CD4-positive, alpha-beta T cell treated with Interleukin-17A for 1 hour (primary cell): ENCODE data around the gene SLC2A1.
A peak's percentile ranks its signal among the peaks of the same experiment; 100 is the strongest.

ENCODE experiments used
- DNase-seq: peaks from one replicate; pipeline ENCODE4 v3.0.0-alpha.2; 2020

SLC2A1 gene

GRCh38 chr1:42979896-42980800 lies 21.5 kb upstream of the SLC2A1 start:
- peak; percentile 13 for DNase-seq

GRCh38 chr1:42979036-42979430 lies 20.4 kb upstream of the SLC2A1 start:
- DNase-seq, result no peak

GRCh38 chr1:42978317-42979035 lies 19.8 kb upstream of the SLC2A1 start:
- DNase-seq, result no peak

GRCh38 chr1:42977653-42978052 lies 19.0 kb upstream of the SLC2A1 start:
- DNase-seq, result no peak

GRCh38 chr1:42975561-42976225 lies 17.0 kb upstream of the SLC2A1 start:
- DNase-seq, result no peak

- no peak for DNase-seq
Measured at GRCh38 chr1:42974767-42975437, 16.2 kb upstream of the SLC2A1 start.

GRCh38 chr1:42973799-42974198 lies 15.1 kb upstream of the SLC2A1 start:
- DNase-seq, result no peak

- DNase-seq, result no peak
Measured at GRCh38 chr1:42973286-42973685, 14.6 kb upstream of the SLC2A1 start.

GRCh38 chr1:42971841-42972291 lies 13.2 kb upstream of the SLC2A1 start:
- no peak for DNase-seq

- DNase-seq, result no peak
Measured at GRCh38 chr1:42970143-42970542, 11.5 kb upstream of the SLC2A1 start.

GRCh38 chr1:42968654-42969053 lies 10.0 kb upstream of the SLC2A1 start:
- DNase-seq, result no peak

GRCh38 chr1:42966688-42967612 lies 8.3 kb upstream of the SLC2A1 start:
- no peak for DNase-seq

- DNase-seq, result no peak
Measured at GRCh38 chr1:42965378-42965777, 6.7 kb upstream of the SLC2A1 start.

GRCh38 chr1:42964044-42964812 lies 5.6 kb upstream of the SLC2A1 start:
- no peak for DNase-seq

GRCh38 chr1:42963378-42964043 lies 4.8 kb upstream of the SLC2A1 start:
- no peak for DNase-seq

GRCh38 chr1:42962641-42963377 lies 4.1 kb upstream of the SLC2A1 start:
- no peak for DNase-seq

GRCh38 chr1:42961312-42962091 lies 2.8 kb upstream of the SLC2A1 start:
- no peak for DNase-seq

GRCh38 chr1:42960566-42961311 lies 2.1 kb upstream of the SLC2A1 start:
- DNase-seq, result no peak
